ENCODE results near the gene CSTPP1.
"Not testable (repeated sequence)": the region's sequence is repeated elsewhere in the genome, so short reads cannot be mapped to it uniquely, and the experiment has no call there.

Gene CSTPP1

GRCh38 chr11:47078751-47079521, 142.4 kb downstream of the CSTPP1 start:
- FAIRE-seq = no peak

GRCh38 chr11:47080775-47081174, 144.2 kb downstream of the CSTPP1 start:
- DNase-seq (ENCODE audit: insufficient read length, low spot score); FAIRE-seq: not testable (repeated sequence)

More at GRCh38 chr11:47078751-47079521, 142.4 kb downstream of the CSTPP1 start:
- no peak for DNase-seq (ENCODE audit: insufficient read length, low spot score)

- no peak for DNase-seq (ENCODE audit: insufficient read length, low spot score)
- FAIRE-seq = no peak
These were observed 147.4 kb downstream of the CSTPP1 start for GRCh38 chr11:47083913-47084312.

GRCh38 chr11:47087801-47088200, 151.2 kb downstream of the CSTPP1 start:
- FAIRE-seq = no peak
- DNase-seq (ENCODE audit: insufficient read length, low spot score) = no peak

- DNase-seq (ENCODE audit: insufficient read length, low spot score) = no peak
- FAIRE-seq = no peak
These were observed 157.0 kb downstream of the CSTPP1 start for GRCh38 chr11:47093541-47093940.

- FAIRE-seq; DNase-seq (ENCODE audit: insufficient read length, low spot score): not testable (repeated sequence)
These were observed 160.3 kb downstream of the CSTPP1 start for GRCh38 chr11:47096871-47097270.

- FAIRE-seq; DNase-seq (ENCODE audit: insufficient read length, low spot score): not testable (repeated sequence)
These were observed 161.7 kb downstream of the CSTPP1 start for GRCh38 chr11:47098223-47098622.

- DNase-seq (ENCODE audit: insufficient read length, low spot score) (no peak), FAIRE-seq (no peak)
These were observed 162.8 kb downstream of the CSTPP1 start for GRCh38 chr11:47099214-47099917.

- no peak for FAIRE-seq
- no peak for DNase-seq (ENCODE audit: insufficient read length, low spot score)
These were observed 163.4 kb downstream of the CSTPP1 start for GRCh38 chr11:47099918-47100315.

GRCh38 chr11:47101406-47101805, 164.8 kb downstream of the CSTPP1 start:
- no peak for DNase-seq (ENCODE audit: insufficient read length, low spot score)

GRCh38 chr11:47104261-47104950, 167.8 kb downstream of the CSTPP1 start:
- no peak for DNase-seq (ENCODE audit: insufficient read length, low spot score)
- no peak for FAIRE-seq

More at GRCh38 chr11:47101406-47101805, 164.8 kb downstream of the CSTPP1 start:
- no peak for FAIRE-seq

GRCh38 chr11:47105541-47105940, 169.0 kb downstream of the CSTPP1 start:
- DNase-seq (ENCODE audit: insufficient read length, low spot score) (no peak), FAIRE-seq (no peak)

- no peak for FAIRE-seq
- DNase-seq (ENCODE audit: insufficient read length, low spot score) = no peak
These were observed 169.4 kb downstream of the CSTPP1 start for GRCh38 chr11:47105974-47106373.

GRCh38 chr11:47106798-47107411, 170.3 kb downstream of the CSTPP1 start:
- no peak for DNase-seq (ENCODE audit: insufficient read length, low spot score)
- no peak for FAIRE-seq

- no peak for FAIRE-seq
- DNase-seq (ENCODE audit: insufficient read length, low spot score) = no peak
These were observed 171.2 kb downstream of the CSTPP1 start for GRCh38 chr11:47107744-47108143.

- DNase-seq (ENCODE audit: insufficient read length, low spot score) (no peak), FAIRE-seq (no peak)
These were observed 171.7 kb downstream of the CSTPP1 start for GRCh38 chr11:47108214-47108613.

GRCh38 chr11:47109051-47109726, 172.6 kb downstream of the CSTPP1 start:
- DNase-seq (ENCODE audit: insufficient read length, low spot score) (no peak), FAIRE-seq (no peak)

- FAIRE-seq (no peak), DNase-seq (ENCODE audit: insufficient read length, low spot score) (no peak)
These were observed 173.2 kb downstream of the CSTPP1 start for GRCh38 chr11:47109727-47110246.

GRCh38 chr11:47111318-47111804, 174.8 kb downstream of the CSTPP1 start:
- FAIRE-seq (no peak), DNase-seq (ENCODE audit: insufficient read length, low spot score) (no peak)

- not testable (repeated sequence) for DNase-seq (ENCODE audit: insufficient read length, low spot score); FAIRE-seq
These were observed 176.4 kb downstream of the CSTPP1 start for GRCh38 chr11:47112941-47113340.
